Measurements from ENCODE around the gene GLCE. TPM values are rescaled to one million over a fixed set of nuclear protein-coding genes. Genes with fewer than 3 reads are reported as not detected.

Gene GLCE
- total RNA-seq, 1 donor from 2014 or later: 8.5 TPM

DNA sequence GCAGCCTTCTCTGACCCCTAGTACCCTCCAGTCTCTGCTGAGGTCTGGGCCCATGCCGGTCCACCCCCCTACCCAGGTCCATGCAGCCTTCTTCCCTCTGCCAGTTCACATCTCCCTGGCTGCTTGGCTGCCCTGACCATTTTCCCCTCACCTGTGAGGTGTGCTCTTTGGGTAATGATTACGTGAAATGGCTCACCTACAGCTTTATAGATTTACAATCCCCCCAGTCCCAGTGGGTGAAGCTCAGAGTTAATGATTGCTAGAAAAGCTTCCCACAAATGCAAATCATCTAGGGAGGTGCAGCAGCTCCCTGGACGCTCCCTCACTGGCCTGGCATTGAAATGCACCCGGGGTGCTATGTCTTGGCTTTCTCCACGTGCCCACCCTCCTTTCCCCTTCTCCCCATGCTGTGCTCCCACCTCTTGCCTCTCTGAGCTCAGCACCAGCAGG is 157.0 kb downstream of the GLCE start:
- H3K27ac Mint-ChIP-seq (ENCODE audit: unreplicated experiment): no peak overlapping the region
- no peak for DNase-seq (ENCODE audit: low spot score)
- peaks cover 15% of the 10 kb centered on the region for H3K4me1 Mint-ChIP-seq (ENCODE audit: unreplicated experiment)
- H3K9me3 Mint-ChIP-seq (ENCODE audit: unreplicated experiment): no peaks in the 10 kb centered on the region
- H3K36me3 Mint-ChIP-seq (ENCODE audit: low read depth, unreplicated experiment): no peaks in the 10 kb centered on the region
- TF ChIP-seq, protein P1, sequence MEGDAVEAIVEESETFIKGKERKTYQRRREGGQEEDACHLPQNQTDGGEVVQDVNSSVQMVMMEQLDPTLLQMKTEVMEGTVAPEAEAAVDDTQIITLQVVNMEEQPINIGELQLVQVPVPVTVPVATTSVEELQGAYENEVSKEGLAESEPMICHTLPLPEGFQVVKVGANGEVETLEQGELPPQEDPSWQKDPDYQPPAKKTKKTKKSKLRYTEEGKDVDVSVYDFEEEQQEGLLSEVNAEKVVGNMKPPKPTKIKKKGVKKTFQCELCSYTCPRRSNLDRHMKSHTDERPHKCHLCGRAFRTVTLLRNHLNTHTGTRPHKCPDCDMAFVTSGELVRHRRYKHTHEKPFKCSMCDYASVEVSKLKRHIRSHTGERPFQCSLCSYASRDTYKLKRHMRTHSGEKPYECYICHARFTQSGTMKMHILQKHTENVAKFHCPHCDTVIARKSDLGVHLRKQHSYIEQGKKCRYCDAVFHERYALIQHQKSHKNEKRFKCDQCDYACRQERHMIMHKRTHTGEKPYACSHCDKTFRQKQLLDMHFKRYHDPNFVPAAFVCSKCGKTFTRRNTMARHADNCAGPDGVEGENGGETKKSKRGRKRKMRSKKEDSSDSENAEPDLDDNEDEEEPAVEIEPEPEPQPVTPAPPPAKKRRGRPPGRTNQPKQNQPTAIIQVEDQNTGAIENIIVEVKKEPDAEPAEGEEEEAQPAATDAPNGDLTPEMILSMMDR (IDR thresholded peaks at IDR 0.05; ENCODE audit: unreplicated experiment): no peak
- H3K27me3 Mint-ChIP-seq (ENCODE audit: unreplicated experiment): peaks cover 2% of the 10 kb centered on the region
- no peak overlapping the region for H3K4me3 Mint-ChIP-seq (ENCODE audit: unreplicated experiment)

GRCh38 chr15:69318033-69318432 is 157.6 kb downstream of the GLCE start:
- Mint-ChIP-seq H3K36me3 (ENCODE audit: low read depth, unreplicated experiment) (no peaks in the 10 kb centered on the region), H3K27me3 (ENCODE audit: unreplicated experiment) (no peaks in the 10 kb centered on the region), H3K27ac (ENCODE audit: unreplicated experiment) (no peak overlapping the region), H3K4me3 (ENCODE audit: unreplicated experiment) (no peak overlapping the region), H3K9me3 (ENCODE audit: unreplicated experiment) (no peaks in the 10 kb centered on the region), H3K4me1 (ENCODE audit: unreplicated experiment) (peaks cover 13% of the 10 kb centered on the region)
- TF ChIP-seq, protein P1 (IDR thresholded peaks at IDR 0.05; ENCODE audit: unreplicated experiment): no peak
- no peak for DNase-seq (ENCODE audit: low spot score)

GRCh38 chr15:69319384-69320375 is 159.2 kb downstream of the GLCE start:
- Mint-ChIP-seq H3K27ac (ENCODE audit: unreplicated experiment) (no peak overlapping the region), H3K27me3 (ENCODE audit: unreplicated experiment) (no peaks in the 10 kb centered on the region), H3K36me3 (ENCODE audit: low read depth, unreplicated experiment) (no peaks in the 10 kb centered on the region), H3K4me3 (ENCODE audit: unreplicated experiment) (no peak overlapping the region), H3K9me3 (ENCODE audit: unreplicated experiment) (no peaks in the 10 kb centered on the region), H3K4me1 (ENCODE audit: unreplicated experiment) (peaks cover 4% of the 10 kb centered on the region)
- TF ChIP-seq, protein P1 (IDR thresholded peaks at IDR 0.05; ENCODE audit: unreplicated experiment): no peak
- DNase-seq (ENCODE audit: low spot score): no peak

DNA sequence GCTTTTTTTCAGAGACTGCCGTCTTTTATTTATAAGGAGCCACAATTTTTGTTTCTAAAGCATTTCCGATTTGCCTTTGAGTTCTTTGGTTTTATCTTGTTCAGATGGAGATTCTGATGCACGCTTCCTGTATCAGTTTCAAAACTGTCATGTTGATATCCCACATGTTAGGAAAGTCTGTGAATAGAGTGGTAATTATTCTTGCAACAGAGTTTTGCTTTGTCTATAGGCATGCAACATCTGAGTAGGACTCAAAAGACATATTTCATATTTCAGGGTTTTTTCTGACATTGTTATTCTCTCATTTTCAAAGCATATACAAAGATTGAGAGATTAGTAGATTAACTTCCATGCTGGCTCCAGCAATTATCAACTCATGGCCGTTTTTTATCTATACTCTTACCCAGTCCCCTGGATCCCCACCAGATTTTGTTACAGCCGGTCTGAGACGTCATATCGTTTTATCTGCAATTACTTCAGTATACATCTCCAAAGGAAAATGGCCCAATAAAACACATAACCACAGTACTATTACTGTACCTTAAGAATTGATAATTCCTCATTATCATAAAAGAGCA is 160.6 kb downstream of the GLCE start:
- Mint-ChIP-seq H3K27ac (ENCODE audit: unreplicated experiment) (no peak overlapping the region), H3K27me3 (ENCODE audit: unreplicated experiment) (no peaks in the 10 kb centered on the region), H3K36me3 (ENCODE audit: low read depth, unreplicated experiment) (no peaks in the 10 kb centered on the region), H3K4me3 (ENCODE audit: unreplicated experiment) (no peak overlapping the region), H3K4me1 (ENCODE audit: unreplicated experiment) (no peaks in the 10 kb centered on the region), H3K9me3 (ENCODE audit: unreplicated experiment) (no peaks in the 10 kb centered on the region)
- TF ChIP-seq, protein P1 (IDR thresholded peaks at IDR 0.05; ENCODE audit: unreplicated experiment): no peak
- no peak for DNase-seq (ENCODE audit: low spot score)

Other genes starting within 250 kb of the GLCE start
- not detected for gene SPESP1, start 230.1 kb upstream of the GLCE start, total RNA-seq (ENCODE audit: unreplicated experiment)
- not detected for gene NOX5, start 145.9 kb upstream of the GLCE start, total RNA-seq (ENCODE audit: unreplicated experiment)
- gene PAQR5, start 138.3 kb downstream of the GLCE start, total RNA-seq (ENCODE audit: unreplicated experiment): 0.15 TPM

All from endothelial cell (in vitro differentiated cells).